Measurements from ENCODE around the gene RMRP.

RMRP gene

DNA sequence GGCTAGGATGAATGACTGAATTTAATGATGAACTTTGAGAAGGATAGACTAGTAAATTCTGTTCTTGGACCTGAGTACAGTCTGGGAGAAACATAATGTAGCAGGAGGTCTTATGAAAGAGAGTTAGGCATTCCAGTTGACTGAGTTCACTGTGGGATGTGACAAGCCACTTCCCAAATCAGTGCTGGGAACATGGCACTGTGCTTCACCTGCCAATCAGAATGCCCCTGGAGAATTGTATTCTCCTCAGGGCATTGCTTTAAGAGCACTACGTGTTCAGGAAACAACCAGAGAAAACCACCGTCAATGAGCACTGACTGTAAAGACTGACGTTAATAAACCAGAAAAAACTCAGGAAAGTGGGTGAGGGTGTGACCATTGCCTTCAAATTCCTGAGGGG, 1.5 kb upstream of the RMRP start:
- Histone ChIP-seq H3K4me3 (ENCODE audit: low read length in 2 of 2) (peak overlapping the region in 1 of 2 donors; percentile 88), H3K27ac (replicated peaks; ENCODE audit: low read length) (no peak overlapping the region), H3K36me3 (replicated peaks in 1 of 2; ENCODE audit: control insufficient read depth in 2 of 2, insufficient read depth in 2 of 2, low read length in 2 of 2) (peaks cover 27 to 42% of the 10 kb centered on the region in 2 donors), H3K4me2 (ENCODE audit: insufficient read depth, low read length, poor library complexity, severe bottlenecking) (no peak overlapping the region), H2AK5ac (ENCODE audit: low read depth, low read length) (no peak overlapping the region), H3K9me3 (replicated peaks in 1 of 2; ENCODE audit: control insufficient read depth in 2 of 2, insufficient read depth in 1 of 2, low read depth in 1 of 2, low read length in 2 of 2) (no peaks in the 10 kb centered on the region), H2BK12ac (ENCODE audit: low read length) (no peak overlapping the region), H2BK15ac (ENCODE audit: low read length) (no peak overlapping the region), H3K9ac (ENCODE audit: low read depth, low read length, poor library complexity) (no peak overlapping the region), H3K14ac (ENCODE audit: low read length) (no peak overlapping the region), H2AFZ (ENCODE audit: low read length) (no peak overlapping the region), H2BK5ac (ENCODE audit: low read length) (no peak overlapping the region), H3K27me3 (ENCODE audit: control insufficient read depth in 3 of 3, insufficient read depth in 3 of 3, low read depth in 1 of 3, low read length in 3 of 3) (no peaks in the 10 kb centered on the region), H4K8ac (ENCODE audit: low read depth, low read length) (no peak overlapping the region), H3K23ac (ENCODE audit: low read depth, low read length, poor library complexity) (no peak overlapping the region), H2BK120ac (ENCODE audit: low read depth, low read length) (no peak overlapping the region), H3K18ac (ENCODE audit: low read length) (no peak overlapping the region), H3K4ac (ENCODE audit: low read length) (no peak overlapping the region), H3K79me1 (ENCODE audit: low read depth, low read length) (peaks cover 4% of the 10 kb centered on the region), H3K4me1 (ENCODE audit: control insufficient read depth in 2 of 2, insufficient read depth in 1 of 2, low read depth in 1 of 2, low read length in 2 of 2) (peaks cover 6 to 13% of the 10 kb centered on the region in 2 donors), H4K91ac (ENCODE audit: low read depth, low read length, poor library complexity) (no peak overlapping the region)
- no CpG with 5 or more reads among the region's 3 CpGs for WGBS, 2 donors (ENCODE audit: extremely low coverage in 2 of 2, insufficient read length in 2 of 2, insufficient replicate concordance in 1 of 2)
- DNase-seq (ENCODE audit: low spot score): no peak

DNA sequence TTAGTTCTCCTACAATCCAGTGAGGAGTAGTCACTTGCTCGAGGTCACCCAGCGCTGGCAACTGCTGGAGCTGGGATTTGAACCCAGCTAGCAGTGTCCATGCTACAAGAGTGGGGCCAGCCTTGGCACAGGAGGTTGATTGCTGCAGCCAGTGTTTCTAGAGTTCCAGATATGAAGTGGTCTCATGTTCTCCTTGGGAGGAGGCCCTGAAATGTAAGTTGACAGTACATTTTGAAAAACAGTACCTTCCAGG, 1.1 kb upstream of the RMRP start:
- Histone ChIP-seq H3K27me3 (ENCODE audit: control insufficient read depth in 3 of 3, insufficient read depth in 3 of 3, low read depth in 1 of 3, low read length in 3 of 3) (no peaks in the 10 kb centered on the region), H3K4me2 (ENCODE audit: insufficient read depth, low read length, poor library complexity, severe bottlenecking) (peak overlapping the region; percentile 60), H3K4me1 (ENCODE audit: control insufficient read depth in 2 of 2, insufficient read depth in 1 of 2, low read depth in 1 of 2, low read length in 2 of 2) (peaks cover 4 to 10% of the 10 kb centered on the region in 2 donors), H3K9ac (ENCODE audit: low read depth, low read length, poor library complexity) (peak overlapping the region; percentile 93), H2BK15ac (ENCODE audit: low read length) (no peak overlapping the region), H2BK120ac (ENCODE audit: low read depth, low read length) (no peak overlapping the region), H3K4ac (ENCODE audit: low read length) (no peak overlapping the region), H2AFZ (ENCODE audit: low read length) (peak overlapping the region; percentile 98), H3K18ac (ENCODE audit: low read length) (no peak overlapping the region), H2BK12ac (ENCODE audit: low read length) (no peak overlapping the region), H3K23ac (ENCODE audit: low read depth, low read length, poor library complexity) (no peak overlapping the region), H3K36me3 (replicated peaks in 1 of 2; ENCODE audit: control insufficient read depth in 2 of 2, insufficient read depth in 2 of 2, low read length in 2 of 2) (peaks cover 27 to 42% of the 10 kb centered on the region in 2 donors), H4K91ac (ENCODE audit: low read depth, low read length, poor library complexity) (no peak overlapping the region), H3K14ac (ENCODE audit: low read length) (no peak overlapping the region), H2BK5ac (ENCODE audit: low read length) (no peak overlapping the region), H2AK5ac (ENCODE audit: low read depth, low read length) (no peak overlapping the region), H3K9me3 (replicated peaks in 1 of 2; ENCODE audit: control insufficient read depth in 2 of 2, insufficient read depth in 1 of 2, low read depth in 1 of 2, low read length in 2 of 2) (no peaks in the 10 kb centered on the region), H3K27ac (replicated peaks; ENCODE audit: low read length) (peak overlapping the region; percentile 92), H3K4me3 (ENCODE audit: low read length in 2 of 2) (peak overlapping the region; percentile 88 to 99), H4K8ac (ENCODE audit: low read depth, low read length) (no peak overlapping the region), H3K79me1 (ENCODE audit: low read depth, low read length) (no peaks in the 10 kb centered on the region)
- no CpG with 5 or more reads among the region's 2 CpGs for WGBS, 2 donors (ENCODE audit: extremely low coverage in 2 of 2, insufficient read length in 2 of 2, insufficient replicate concordance in 1 of 2)
- no peak for DNase-seq (ENCODE audit: low spot score)

DNA sequence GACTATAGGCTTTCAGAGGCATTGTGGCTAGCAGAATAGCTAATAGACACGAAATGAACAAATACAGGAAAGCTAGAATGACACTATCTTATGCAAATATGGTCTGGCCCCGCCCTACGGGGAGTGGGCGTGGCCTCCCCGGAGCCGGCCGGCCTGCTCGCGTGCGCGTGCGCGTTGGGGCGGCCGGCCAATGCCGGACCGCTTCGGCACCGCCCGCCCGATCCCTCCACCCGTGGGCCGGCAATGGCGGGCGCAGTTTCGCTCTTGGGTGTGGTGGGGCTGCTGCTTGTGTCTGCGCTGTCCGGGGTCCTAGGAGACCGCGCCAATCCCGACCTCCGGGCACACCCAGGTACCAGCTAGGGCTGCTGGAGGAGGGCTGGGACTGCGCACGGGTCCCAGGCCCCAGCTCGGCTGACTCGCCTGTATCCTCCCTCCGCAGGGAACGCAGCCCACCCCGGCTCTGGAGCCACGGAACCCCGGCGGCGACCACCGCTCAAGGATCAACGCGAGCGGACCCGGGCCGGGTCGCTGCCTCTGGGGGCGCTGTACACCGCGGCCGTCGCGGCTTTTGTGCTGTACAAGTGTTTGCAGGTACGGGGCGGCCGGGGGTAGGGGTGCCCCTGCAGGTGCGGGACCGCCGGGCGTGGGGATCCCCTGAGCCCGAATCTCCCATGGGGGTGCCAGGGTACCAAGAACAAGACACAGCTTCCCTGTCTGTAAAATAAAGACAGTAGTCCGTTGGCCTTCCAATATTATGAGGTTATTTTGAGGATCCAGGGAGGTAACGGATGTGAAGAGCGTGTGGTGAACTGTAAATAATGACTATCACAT, 533 bp upstream of the RMRP start, which contains the start of gene CCDC107:
Gene CCDC107 (plus strand): TSS at position 156 of the 831 bp plus-strand sequence. CDS start 88 bp downstream, at position 244.
- H3K9ac ChIP-seq (ENCODE audit: low read depth, low read length, poor library complexity): peak within 1 kb of the TSS; percentile 93
- H3K4me3 ChIP-seq (ENCODE audit: low read length in 2 of 2): peak within 1 kb of the TSS; percentile 88 to 99
- H2AK5ac ChIP-seq (ENCODE audit: low read depth, low read length): peak within 1 kb of the TSS; percentile 54
- peak within 1 kb of the TSS; percentile 92 for H3K27ac ChIP-seq (replicated peaks; ENCODE audit: low read length)
- H2BK12ac ChIP-seq (ENCODE audit: low read length): no peak within 1 kb of the TSS
- H4K91ac ChIP-seq (ENCODE audit: low read depth, low read length, poor library complexity): peak within 1 kb of the TSS; percentile 89
- DNase-seq (ENCODE audit: low spot score): peak; percentile 91
- H3K4ac ChIP-seq (ENCODE audit: low read length): no peak within 1 kb of the TSS
- no CpG with 5 or more reads among the region's 67 CpGs for WGBS, 2 donors (ENCODE audit: extremely low coverage in 2 of 2, insufficient read length in 2 of 2, insufficient replicate concordance in 1 of 2)
- H2BK5ac ChIP-seq (ENCODE audit: low read length): peak within 1 kb of the TSS; percentile 62
- H3K27me3 ChIP-seq (ENCODE audit: control insufficient read depth in 3 of 3, insufficient read depth in 3 of 3, low read depth in 1 of 3, low read length in 3 of 3): no peaks in the 10 kb centered on the region
- H3K4me1 ChIP-seq (ENCODE audit: control insufficient read depth in 2 of 2, insufficient read depth in 1 of 2, low read depth in 1 of 2, low read length in 2 of 2): peaks cover 4 to 7% of the 10 kb centered on the region in 2 donors
- no peak within 1 kb of the TSS for H2BK120ac ChIP-seq (ENCODE audit: low read depth, low read length)
- H3K36me3 ChIP-seq (replicated peaks in 1 of 2; ENCODE audit: control insufficient read depth in 2 of 2, insufficient read depth in 2 of 2, low read length in 2 of 2): peaks cover 27 to 37% of the 10 kb centered on the region in 2 donors
- no peaks in the 10 kb centered on the region for H3K9me3 ChIP-seq (replicated peaks in 1 of 2; ENCODE audit: control insufficient read depth in 2 of 2, insufficient read depth in 1 of 2, low read depth in 1 of 2, low read length in 2 of 2)
- peak within 1 kb of the TSS; percentile 98 for H2AFZ ChIP-seq (ENCODE audit: low read length)
- H4K8ac ChIP-seq (ENCODE audit: low read depth, low read length): no peak within 1 kb of the TSS
- peak within 1 kb of the TSS; percentile 60 for H3K4me2 ChIP-seq (ENCODE audit: insufficient read depth, low read length, poor library complexity, severe bottlenecking)
- H2BK15ac ChIP-seq (ENCODE audit: low read length): no peak within 1 kb of the TSS
- no peaks in the 10 kb centered on the region for H3K79me1 ChIP-seq (ENCODE audit: low read depth, low read length)
- peak within 1 kb of the TSS; percentile 97 for H3K14ac ChIP-seq (ENCODE audit: low read length)
- peak within 1 kb of the TSS; percentile 98 for H3K18ac ChIP-seq (ENCODE audit: low read length)
- H3K23ac ChIP-seq (ENCODE audit: low read depth, low read length, poor library complexity): peak within 1 kb of the TSS; percentile 96

DNA sequence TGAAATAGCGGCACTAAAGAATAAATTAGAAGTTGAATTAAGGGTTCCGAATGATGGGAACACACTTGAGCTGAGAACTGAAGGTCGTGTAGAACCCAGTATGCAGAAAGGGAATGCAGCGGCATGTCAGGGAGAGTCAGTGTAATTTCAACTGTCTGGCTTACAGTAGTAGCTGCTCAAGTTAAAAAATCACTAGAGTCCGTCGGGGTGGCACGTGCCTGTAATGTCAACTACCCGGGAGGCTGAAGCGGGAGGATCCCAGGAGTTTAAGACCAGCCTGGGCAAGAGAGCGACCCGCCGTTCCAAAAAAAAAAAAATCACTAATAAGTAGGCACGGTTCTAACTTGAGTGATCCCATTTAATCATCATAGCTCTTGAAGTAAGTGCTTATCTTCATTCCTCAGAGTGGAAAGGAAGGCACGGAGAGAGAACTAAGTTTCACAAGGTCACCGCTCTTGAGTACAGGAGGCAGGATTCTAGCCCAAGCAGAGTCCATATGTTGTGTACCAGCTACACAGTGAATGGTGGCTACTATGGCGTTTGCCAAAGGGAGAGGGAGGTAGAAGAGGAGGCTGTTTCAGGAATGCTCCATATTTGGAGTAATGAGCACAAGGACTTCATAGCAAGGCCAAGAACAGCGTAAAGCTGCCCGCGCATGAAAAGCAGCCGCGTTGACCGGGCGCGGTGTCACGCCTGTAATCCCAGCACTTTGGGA, 831 bp downstream of the RMRP start:
- DNase-seq (ENCODE audit: low spot score): no peak
- Histone ChIP-seq H2BK5ac (ENCODE audit: low read length) (no peak overlapping the region), H3K4me2 (ENCODE audit: insufficient read depth, low read length, poor library complexity, severe bottlenecking) (peak overlapping the region; percentile 60), H3K18ac (ENCODE audit: low read length) (peak overlapping the region; percentile 76), H3K4me1 (ENCODE audit: control insufficient read depth in 2 of 2, insufficient read depth in 1 of 2, low read depth in 1 of 2, low read length in 2 of 2) (peaks cover 3 to 4% of the 10 kb centered on the region in 2 donors), H3K27ac (replicated peaks; ENCODE audit: low read length) (peak overlapping the region; percentile 84), H3K14ac (ENCODE audit: low read length) (no peak overlapping the region), H3K36me3 (replicated peaks in 1 of 2; ENCODE audit: control insufficient read depth in 2 of 2, insufficient read depth in 2 of 2, low read length in 2 of 2) (peaks cover 15 to 23% of the 10 kb centered on the region in 2 donors), H2AK5ac (ENCODE audit: low read depth, low read length) (no peak overlapping the region), H2AFZ (ENCODE audit: low read length) (peak overlapping the region; percentile 91), H3K4ac (ENCODE audit: low read length) (no peak overlapping the region), H3K27me3 (ENCODE audit: control insufficient read depth in 3 of 3, insufficient read depth in 3 of 3, low read depth in 1 of 3, low read length in 3 of 3) (no peaks in the 10 kb centered on the region), H2BK120ac (ENCODE audit: low read depth, low read length) (no peak overlapping the region), H3K79me1 (ENCODE audit: low read depth, low read length) (no peaks in the 10 kb centered on the region), H3K9ac (ENCODE audit: low read depth, low read length, poor library complexity) (peak overlapping the region; percentile 89), H2BK15ac (ENCODE audit: low read length) (no peak overlapping the region), H3K4me3 (ENCODE audit: low read length in 2 of 2) (peak overlapping the region; percentile 48 to 81), H3K23ac (ENCODE audit: low read depth, low read length, poor library complexity) (no peak overlapping the region), H4K91ac (ENCODE audit: low read depth, low read length, poor library complexity) (no peak overlapping the region), H2BK12ac (ENCODE audit: low read length) (no peak overlapping the region), H4K8ac (ENCODE audit: low read depth, low read length) (no peak overlapping the region), H3K9me3 (replicated peaks in 1 of 2; ENCODE audit: control insufficient read depth in 2 of 2, insufficient read depth in 1 of 2, low read depth in 1 of 2, low read length in 2 of 2) (no peaks in the 10 kb centered on the region)
- WGBS, 2 donors (ENCODE audit: extremely low coverage in 2 of 2, insufficient read length in 2 of 2, insufficient replicate concordance in 1 of 2): no CpG with 5 or more reads among the region's 25 CpGs

Measured in neuronal stem cell (in vitro differentiated cells).